Spleen (tissue), 7 donors: Measurements from ENCODE around the gene MRAP2.

ENCODE experiments used
- CTCF ChIP-seq, 11 experiments: fragments of 200-600 bp in 7 of 11; fragments of 450-650 bp in 4 of 11; sonication (generic) in 4 of 11; IDR thresholded peaks in 8 of 11; conservative IDR thresholded peaks in 3 of 11; 1 replicate in 7 of 11; 2 replicates in 4 of 11; pipeline versions ENCODE4 v1.4.0 to v1.8.0; 2016 to 2021; ENCODE audit warnings: antibody characterized with exemption in 11 of 11, inconsistent platforms in 4 of 11, mild to moderate bottlenecking in 1 of 11
- POLR2AphosphoS5 ChIP-seq, 3 donors: sonication (generic); formaldehyde crosslinking; IDR thresholded peaks; one replicate each; pipeline ENCODE4 v1.5.1; 2017; ENCODE audit warnings: antibody characterized with exemption in 3 of 3
- donor health status: DM: no; HTN: no; CAD: no; lungs with moderate emphysema.
- donor health status: DM: no; HTN: no; CAD: no.
- donor health status: DM: no; HTN: no; CAD: no.

GRCh38 chr6:84072442-84072997 lies 38.9 kb downstream of the MRAP2 start:
- TF ChIP-seq CTCF (IDR thresholded peaks at IDR 0.05 in 8 of 11, conservative IDR thresholded peaks at IDR 0.05 in 3 of 11): no peak
- no peak for TF ChIP-seq POLR2AphosphoS5 (IDR thresholded peaks at IDR 0.05)
